ENCODE data around the gene PTPN9.

GRCh38 chr15:75596703-75597345 lies 17.7 kb upstream of the PTPN9 start:
- TF ChIP-seq CTCF (IDR thresholded peaks at IDR 0.05 in 4 of 5, conservative IDR thresholded peaks at IDR 0.05 in 1 of 5) (no peak), POLR2A (IDR thresholded peaks at IDR 0.05) (no peak)

All from gastrocnemius medialis (tissue), 4 donors.